K562 (cell line): ENCODE data around the gene SUPT3H. TPM values are rescaled to one million over a fixed set of nuclear protein-coding genes. Genes with fewer than 3 reads are reported as not detected.

ENCODE experiments used
- ATAC-seq: fragments of 200-7000 bp; cut with Tn5 transposase; 3 replicates; pipeline ENCODE4 v1.9.1; 2020; ENCODE audit warnings: moderate library complexity
- BruUV-seq: library from RNA; stranded (reverse); fragments of 400-500 nt; replicated peaks from 2 replicates; lab custom pipeline; 2021; lab: Mats Ljungman, UMichigan
- CTCF ChIA-PET: fragments of 300-600 bp; formaldehyde crosslinking; extraction: SDS; loops from one replicate; lab custom pipeline; 2021; ENCODE audit warnings: low intra/inter-chr PET ratio; lab: Yijun Ruan, JAX
- POLR2A ChIA-PET: fragments of 300-600, 350-650 bp; sonication (Branson Sonifier 250); formaldehyde crosslinking; extraction: SDS; loops from one replicate; lab custom pipeline; 2021; ENCODE audit warnings: antibody characterized with exemption, inconsistent platforms; lab: Yijun Ruan, JAX
- DNase-seq, 4 experiments: peaks; one replicate each; pipeline versions ENCODE4 v3.0.0 to v3.0.0-alpha.2; 2011 to 2018; ENCODE audit warnings: low spot score in 3 of 4, mixed read lengths in 3 of 4; ENCODE audit errors: extremely low read depth in 1 of 4
- FAIRE-seq: peaks from 2 replicates; lab custom pipeline; 2011; peaks lifted over from hg19 to GRCh38; lab: Jason Lieb, UNC
- H2AFZ ChIP-seq: 2 replicates; pipeline ENCODE4 v1.6.0; 2011; ENCODE audit warnings: low read depth, low read length, control low read depth, inconsistent platforms
- H3K27ac ChIP-seq: fragments of 200-600 bp; 3 replicates; pipeline ENCODE4 v1.8.0; 2011; ENCODE audit warnings: low read depth, mild to moderate bottlenecking, control low read depth, inconsistent platforms, low read length, moderate library complexity, mixed read lengths; ENCODE audit errors: extremely low read depth
- H3K27me3 ChIP-seq, 2 experiments: fragments of 300-600 bp in 1 of 2; 2 replicates in 1 of 2; 3 replicates in 1 of 2; pipeline versions ENCODE4 v1.6.0 to v1.8.0; 2011; ENCODE audit warnings: inconsistent platforms in 2 of 2, low read length in 2 of 2, mild to moderate bottlenecking in 1 of 2, mixed read lengths in 1 of 2, moderate library complexity in 1 of 2; ENCODE audit not compliant: control insufficient read depth in 2 of 2, insufficient read depth in 2 of 2
- H3K36me3 ChIP-seq: fragments of 300-600 bp; 3 replicates; pipeline ENCODE4 v1.8.0; 2011; ENCODE audit warnings: mild to moderate bottlenecking, low read length, inconsistent platforms; ENCODE audit not compliant: control insufficient read depth, insufficient read depth
- H3K4me1 ChIP-seq, 2 experiments: fragments of 200-600 bp in 1 of 2; replicated peaks in 1 of 2; 2 replicates in 1 of 2; 3 replicates in 1 of 2; pipeline versions ENCODE4 v1.5.1 to v1.8.0; 2011; ENCODE audit warnings: inconsistent platforms in 2 of 2, low read length in 2 of 2, mild to moderate bottlenecking in 1 of 2, mixed read lengths in 1 of 2, moderate library complexity in 1 of 2; ENCODE audit not compliant: control insufficient read depth in 2 of 2, insufficient read depth in 2 of 2
- H3K4me2 ChIP-seq: 2 replicates; pipeline ENCODE4 v1.6.1; 2011; ENCODE audit warnings: low read length, control low read depth, inconsistent platforms, mixed read lengths; ENCODE audit not compliant: insufficient read depth
- H3K4me3 ChIP-seq: fragments of 200-600 bp; sonication (generic), shearing (Covaris generic); 2 replicates; pipeline ENCODE4 v1.5.1; 2016; ENCODE audit warnings: control low read depth, inconsistent platforms
- H3K79me2 ChIP-seq: fragments of 200-600 bp; 3 replicates; pipeline ENCODE4 v1.8.0; 2011; ENCODE audit warnings: low read length, inconsistent platforms; ENCODE audit not compliant: control insufficient read depth, insufficient read depth
- H3K9ac ChIP-seq, 2 experiments: 2 replicates each; pipeline versions ENCODE4 v1.6.0 to v1.6.1; 2011; ENCODE audit warnings: low read depth in 2 of 2, low read length in 2 of 2, control low read depth in 1 of 2, inconsistent platforms in 1 of 2, mild to moderate bottlenecking in 1 of 2, mixed read lengths in 1 of 2; ENCODE audit not compliant: insufficient read depth in 1 of 2
- H3K9me1 ChIP-seq: one replicate; pipeline ENCODE4 v1.6.0; 2011; ENCODE audit warnings: inconsistent platforms, mild to moderate bottlenecking, low read length, moderate library complexity; ENCODE audit not compliant: control insufficient read depth, insufficient read depth
- H3K9me3 ChIP-seq: replicated peaks from 2 replicates; pipeline ENCODE4 v1.5.1; 2011; ENCODE audit warnings: low read depth, low read length, inconsistent platforms; ENCODE audit not compliant: control insufficient read depth, insufficient read depth
- H4K20me1 ChIP-seq: replicated peaks from 2 replicates; pipeline ENCODE4 v1.6.1; 2011; ENCODE audit warnings: low read length, inconsistent platforms, mixed read lengths; ENCODE audit not compliant: control insufficient read depth, insufficient read depth
- CHD2 ChIP-seq: IDR thresholded peaks from 2 replicates; pipeline ENCODE4 v1.6.1; 2011; ENCODE audit warnings: low read depth, low read length
- SNRNP70 ChIP-seq: fragments of 200-400 bp; formaldehyde crosslinking; optimal IDR thresholded peaks from 2 replicates; pipeline ENCODE3; 2017; ENCODE audit warnings: low read depth, low read length
- THRAP3 ChIP-seq: fragments of 450-650 bp; IDR thresholded peaks from 2 replicates; pipeline ENCODE4 v1.6.1; 2016; ENCODE audit warnings: mild to moderate bottlenecking, inconsistent platforms, borderline replicate concordance
- WGBS: fragments of 100-300 bp; shearing (Covaris generic); methylation state at CpG from one replicate; pipeline ENCODE4 v1.1.6; 2016; ENCODE audit warnings: low coverage, mixed read lengths; ENCODE audit not compliant: insufficient coverage; ENCODE audit errors: missing lambda C conversion rate; 5-methylcytosine and 5-hydroxymethylcytosine counted together
- in situ Hi-C: fragments of 300-500 bp; cut with MboI; formaldehyde crosslinking; loops from 4 replicates; pipeline ENCODE4 v1.15.0; 2018; ENCODE audit warnings: inconsistent platforms, mixed read lengths
- intact Hi-C: fragments of 100-400 bp; cut with micrococcal nuclease; formaldehyde crosslinking; loops from 2 replicates; pipeline ENCODE4 v1.14.2; 2022
- polyA plus RNA-seq, 8 experiments: library from polyadenylated mRNA; depleted of rRNA in 4 of 8; stranded (reverse) in 5 of 8; unstranded in 3 of 8; fragments of >200 nt; fragmentation: Nextera tagmentation in 2 of 8; fragmentation: Illumina TruSeq in 1 of 8; extraction: Ambion mirVana in 2 of 8; extraction: Trizol in 1 of 8; gene quantifications; 2 replicates each; pipeline versions ENCODE4 v1.2.1 to v1.2.3, GENCODE V29; 2011 to 2014; ENCODE audit warnings: inconsistent platforms in 1 of 8, missing spikeins in 1 of 8
- total RNA-seq, 7 experiments: library from RNA; depleted of rRNA in 6 of 7; stranded (reverse); fragments of >200 nt in 6 of 7; fragmentation: Illumina TruSeq in 2 of 7; extraction: Trizol in 2 of 7; gene quantifications; 2 replicates each; pipeline versions ENCODE4 v1.2.1 to v1.2.3, GENCODE V29; 2011 to 2021; ENCODE audit warnings: low replicate concordance in 1 of 7
- TF ChIP-seq, protein P1 (sequence below), 2 experiments: fragments of 450-650 bp; IDR thresholded peaks; 2 replicates each; pipeline ENCODE4 v1.6.1; 2018; ENCODE audit warnings: mild to moderate bottlenecking in 2 of 2, low read depth in 1 of 2; ENCODE audit not compliant: partially characterized antibody in 2 of 2
- TF ChIP-seq, protein P2 (sequence below): fragments of 200-400 bp; formaldehyde crosslinking; IDR thresholded peaks from 2 replicates; pipeline ENCODE4 v1.6.1; 2017; ENCODE audit warnings: mild to moderate bottlenecking, low read depth, low read length, moderate library complexity
- TF ChIP-seq, protein P3 (sequence below): fragments of 450-650 bp; formaldehyde crosslinking; IDR thresholded peaks from 2 replicates; pipeline ENCODE4 v1.4.0; 2020; ENCODE audit warnings: mild to moderate bottlenecking, mixed read lengths
- TF ChIP-seq, protein P4 (sequence below): fragments of 250-450 bp; sonication (Bioruptor Pico); IDR thresholded peaks from 2 replicates; pipeline ENCODE4 v1.9.0; 2021; ENCODE audit warnings: mild to moderate bottlenecking, inconsistent platforms

SUPT3H gene
- total and polyA plus RNA-seq, 9 of the 15 experiments (the other 6 are each of a cell fraction or from before 2014, with no cell fraction given) = 7.2 to 16.3 (median 11.9) TPM

DNA sequence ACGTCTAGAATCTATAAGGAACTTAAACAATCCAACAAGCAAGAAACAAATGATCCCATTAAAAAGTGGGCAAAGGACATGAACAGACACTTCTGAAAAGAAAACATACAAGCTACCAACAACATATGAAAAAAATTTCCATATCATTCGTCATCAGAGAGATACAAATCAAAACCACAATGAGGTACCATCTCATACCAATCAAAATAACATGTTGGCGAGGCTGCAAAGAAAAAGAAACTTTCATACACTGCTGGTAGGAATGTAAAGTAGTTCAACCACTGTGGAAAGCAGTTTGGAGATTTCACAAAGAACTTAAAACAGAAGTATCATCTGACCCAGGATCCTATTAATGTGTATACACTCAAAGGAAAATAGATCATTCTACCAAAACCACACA lies 293.5 kb downstream of the SUPT3H start:
- DNase-seq = no peak
- intact Hi-C loops = no loop called here
- Histone ChIP-seq H3K4me1 (no peaks in the 10 kb centered on the region), H4K20me1 (no peaks in the 10 kb centered on the region), H3K27ac (no peak overlapping the region), H2AFZ (no peak overlapping the region), H3K27me3 (no peaks in the 10 kb centered on the region), H3K4me3 (no peak overlapping the region), H3K9me3 (no peaks in the 10 kb centered on the region), H3K79me2 (no peaks in the 10 kb centered on the region), H3K4me2 (no peak overlapping the region), H3K9ac (no peak overlapping the region), H3K36me3 (no peaks in the 10 kb centered on the region), H3K9me1 (no peaks in the 10 kb centered on the region)
- CTCF ChIA-PET = no interaction called here
- TF ChIP-seq, protein P1, sequence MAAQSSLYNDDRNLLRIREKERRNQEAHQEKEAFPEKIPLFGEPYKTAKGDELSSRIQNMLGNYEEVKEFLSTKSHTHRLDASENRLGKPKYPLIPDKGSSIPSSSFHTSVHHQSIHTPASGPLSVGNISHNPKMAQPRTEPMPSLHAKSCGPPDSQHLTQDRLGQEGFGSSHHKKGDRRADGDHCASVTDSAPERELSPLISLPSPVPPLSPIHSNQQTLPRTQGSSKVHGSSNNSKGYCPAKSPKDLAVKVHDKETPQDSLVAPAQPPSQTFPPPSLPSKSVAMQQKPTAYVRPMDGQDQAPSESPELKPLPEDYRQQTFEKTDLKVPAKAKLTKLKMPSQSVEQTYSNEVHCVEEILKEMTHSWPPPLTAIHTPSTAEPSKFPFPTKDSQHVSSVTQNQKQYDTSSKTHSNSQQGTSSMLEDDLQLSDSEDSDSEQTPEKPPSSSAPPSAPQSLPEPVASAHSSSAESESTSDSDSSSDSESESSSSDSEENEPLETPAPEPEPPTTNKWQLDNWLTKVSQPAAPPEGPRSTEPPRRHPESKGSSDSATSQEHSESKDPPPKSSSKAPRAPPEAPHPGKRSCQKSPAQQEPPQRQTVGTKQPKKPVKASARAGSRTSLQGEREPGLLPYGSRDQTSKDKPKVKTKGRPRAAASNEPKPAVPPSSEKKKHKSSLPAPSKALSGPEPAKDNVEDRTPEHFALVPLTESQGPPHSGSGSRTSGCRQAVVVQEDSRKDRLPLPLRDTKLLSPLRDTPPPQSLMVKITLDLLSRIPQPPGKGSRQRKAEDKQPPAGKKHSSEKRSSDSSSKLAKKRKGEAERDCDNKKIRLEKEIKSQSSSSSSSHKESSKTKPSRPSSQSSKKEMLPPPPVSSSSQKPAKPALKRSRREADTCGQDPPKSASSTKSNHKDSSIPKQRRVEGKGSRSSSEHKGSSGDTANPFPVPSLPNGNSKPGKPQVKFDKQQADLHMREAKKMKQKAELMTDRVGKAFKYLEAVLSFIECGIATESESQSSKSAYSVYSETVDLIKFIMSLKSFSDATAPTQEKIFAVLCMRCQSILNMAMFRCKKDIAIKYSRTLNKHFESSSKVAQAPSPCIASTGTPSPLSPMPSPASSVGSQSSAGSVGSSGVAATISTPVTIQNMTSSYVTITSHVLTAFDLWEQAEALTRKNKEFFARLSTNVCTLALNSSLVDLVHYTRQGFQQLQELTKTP (IDR thresholded peaks at IDR 0.05; ENCODE audit: low read depth in 1 of 2, partially characterized antibody in 2 of 2) = peak in 1 of 2 experiments; percentile 25
- TF ChIP-seq CHD2 = no peak
- TF ChIP-seq SNRNP70 = no peak
- TF ChIP-seq, protein P2, sequence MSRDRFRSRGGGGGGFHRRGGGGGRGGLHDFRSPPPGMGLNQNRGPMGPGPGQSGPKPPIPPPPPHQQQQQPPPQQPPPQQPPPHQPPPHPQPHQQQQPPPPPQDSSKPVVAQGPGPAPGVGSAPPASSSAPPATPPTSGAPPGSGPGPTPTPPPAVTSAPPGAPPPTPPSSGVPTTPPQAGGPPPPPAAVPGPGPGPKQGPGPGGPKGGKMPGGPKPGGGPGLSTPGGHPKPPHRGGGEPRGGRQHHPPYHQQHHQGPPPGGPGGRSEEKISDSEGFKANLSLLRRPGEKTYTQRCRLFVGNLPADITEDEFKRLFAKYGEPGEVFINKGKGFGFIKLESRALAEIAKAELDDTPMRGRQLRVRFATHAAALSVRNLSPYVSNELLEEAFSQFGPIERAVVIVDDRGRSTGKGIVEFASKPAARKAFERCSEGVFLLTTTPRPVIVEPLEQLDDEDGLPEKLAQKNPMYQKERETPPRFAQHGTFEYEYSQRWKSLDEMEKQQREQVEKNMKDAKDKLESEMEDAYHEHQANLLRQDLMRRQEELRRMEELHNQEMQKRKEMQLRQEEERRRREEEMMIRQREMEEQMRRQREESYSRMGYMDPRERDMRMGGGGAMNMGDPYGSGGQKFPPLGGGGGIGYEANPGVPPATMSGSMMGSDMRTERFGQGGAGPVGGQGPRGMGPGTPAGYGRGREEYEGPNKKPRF = no peak
- TF ChIP-seq, protein P3, sequence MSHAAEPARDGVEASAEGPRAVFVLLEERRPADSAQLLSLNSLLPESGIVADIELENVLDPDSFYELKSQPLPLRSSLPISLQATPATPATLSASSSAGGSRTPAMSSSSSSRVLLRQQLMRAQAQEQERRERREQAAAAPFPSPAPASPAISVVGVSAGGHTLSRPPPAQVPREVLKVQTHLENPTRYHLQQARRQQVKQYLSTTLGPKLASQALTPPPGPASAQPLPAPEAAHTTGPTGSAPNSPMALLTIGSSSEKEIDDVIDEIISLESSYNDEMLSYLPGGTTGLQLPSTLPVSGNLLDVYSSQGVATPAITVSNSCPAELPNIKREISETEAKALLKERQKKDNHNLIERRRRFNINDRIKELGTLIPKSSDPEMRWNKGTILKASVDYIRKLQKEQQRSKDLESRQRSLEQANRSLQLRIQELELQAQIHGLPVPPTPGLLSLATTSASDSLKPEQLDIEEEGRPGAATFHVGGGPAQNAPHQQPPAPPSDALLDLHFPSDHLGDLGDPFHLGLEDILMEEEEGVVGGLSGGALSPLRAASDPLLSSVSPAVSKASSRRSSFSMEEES (CRISPR knock-in tag) = no peak
- no peak for TF ChIP-seq THRAP3
- TF ChIP-seq, protein P4, sequence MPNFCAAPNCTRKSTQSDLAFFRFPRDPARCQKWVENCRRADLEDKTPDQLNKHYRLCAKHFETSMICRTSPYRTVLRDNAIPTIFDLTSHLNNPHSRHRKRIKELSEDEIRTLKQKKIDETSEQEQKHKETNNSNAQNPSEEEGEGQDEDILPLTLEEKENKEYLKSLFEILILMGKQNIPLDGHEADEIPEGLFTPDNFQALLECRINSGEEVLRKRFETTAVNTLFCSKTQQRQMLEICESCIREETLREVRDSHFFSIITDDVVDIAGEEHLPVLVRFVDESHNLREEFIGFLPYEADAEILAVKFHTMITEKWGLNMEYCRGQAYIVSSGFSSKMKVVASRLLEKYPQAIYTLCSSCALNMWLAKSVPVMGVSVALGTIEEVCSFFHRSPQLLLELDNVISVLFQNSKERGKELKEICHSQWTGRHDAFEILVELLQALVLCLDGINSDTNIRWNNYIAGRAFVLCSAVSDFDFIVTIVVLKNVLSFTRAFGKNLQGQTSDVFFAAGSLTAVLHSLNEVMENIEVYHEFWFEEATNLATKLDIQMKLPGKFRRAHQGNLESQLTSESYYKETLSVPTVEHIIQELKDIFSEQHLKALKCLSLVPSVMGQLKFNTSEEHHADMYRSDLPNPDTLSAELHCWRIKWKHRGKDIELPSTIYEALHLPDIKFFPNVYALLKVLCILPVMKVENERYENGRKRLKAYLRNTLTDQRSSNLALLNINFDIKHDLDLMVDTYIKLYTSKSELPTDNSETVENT (CRISPR knock-in tag) = no peak
- in situ Hi-C loops = no loop called here
- POLR2A ChIA-PET = interaction anchor here (1.0 kb wide), 1 partner anchor 294 kb away, joined by 3 read pairs; the partner anchor contains the start of gene SUPT3H
- no TSS peak for BruUV-seq
- 29% methylated on average over 3 of the region's 3 CpGs for WGBS
- FAIRE-seq = no peak
- no peak for ATAC-seq
